MCF 10A (cell line): ENCODE measurements around the gene S100A2. TPM values are rescaled to one million over a fixed set of nuclear protein-coding genes. Genes with fewer than 3 reads are reported as not detected.
"Not testable (repeated sequence)": the region's sequence is repeated elsewhere in the genome, so short reads cannot be mapped to it uniquely, and the experiment has no call there.

Source experiments
- BruUV-seq: library from RNA; stranded (reverse); fragments of 400-500 nt; replicated peaks from 2 replicates; lab custom pipeline; 2021; lab: Mats Ljungman, UMichigan
- CTCF ChIA-PET: fragments of 300-600 bp; sonication (Branson Sonifier 250); formaldehyde crosslinking; extraction: SDS; loops from one replicate; lab custom pipeline; 2021; ENCODE audit warnings: antibody characterized with exemption, inconsistent platforms; lab: Yijun Ruan, JAX
- POLR2A ChIA-PET: fragments of 300-600, 350-650 bp; sonication (Branson Sonifier 250); formaldehyde crosslinking; extraction: SDS; loops from one replicate; lab custom pipeline; 2020; ENCODE audit warnings: antibody characterized with exemption, inconsistent platforms; lab: Yijun Ruan, JAX
- DNase-seq: peaks from one replicate; pipeline ENCODE4 v3.0.0-alpha.2; 2018; ENCODE audit not compliant: unreplicated experiment
- H3K27ac Mint-ChIP-seq: one replicate; pipeline ENCODE4 v1.8.0; 2022; ENCODE audit warnings: mild to moderate bottlenecking, low read depth, mixed read lengths; ENCODE audit not compliant: unreplicated experiment
- H3K27me3 Mint-ChIP-seq: one replicate; pipeline ENCODE4 v1.8.0; 2022; ENCODE audit warnings: mixed read lengths; ENCODE audit not compliant: insufficient read depth, unreplicated experiment
- H3K36me3 Mint-ChIP-seq: one replicate; pipeline ENCODE4 v1.8.0; 2022; ENCODE audit warnings: mild to moderate bottlenecking, moderate library complexity, mixed read lengths; ENCODE audit not compliant: insufficient read depth, unreplicated experiment
- H3K4me1 Mint-ChIP-seq: one replicate; pipeline ENCODE4 v1.8.0; 2022; ENCODE audit warnings: mixed read lengths; ENCODE audit not compliant: insufficient read depth, unreplicated experiment
- H3K4me3 Mint-ChIP-seq: one replicate; pipeline ENCODE4 v1.8.0; 2022; ENCODE audit warnings: mild to moderate bottlenecking, moderate library complexity, mixed read lengths; ENCODE audit not compliant: unreplicated experiment
- H3K9me3 Mint-ChIP-seq: one replicate; pipeline ENCODE4 v1.8.0; 2022; ENCODE audit warnings: mixed read lengths; ENCODE audit not compliant: unreplicated experiment
- CTCF ChIP-seq: fragments of 200-600 bp; IDR thresholded peaks from one replicate; pipeline ENCODE4 v1.8.0; 2022; ENCODE audit warnings: antibody characterized with exemption, mild to moderate bottlenecking; ENCODE audit not compliant: unreplicated experiment
- intact Hi-C: fragments of 100-400 bp; cut with micrococcal nuclease; formaldehyde crosslinking; loops from 2 replicates; pipeline ENCODE4 v1.14.1; 2022
- total RNA-seq: library from RNA; stranded (reverse); gene quantifications from 2 replicates; pipeline ENCODE4 v1.2.3, GENCODE V29; 2022

Gene S100A2
- total RNA-seq, 1 experiment from 2014 or later, result 5,064 TPM

- Mint-ChIP-seq H3K36me3 (peaks cover 7% of the 10 kb centered on the region), H3K4me3 (no peak overlapping the region), H3K27ac (no peak overlapping the region), H3K4me1 (peaks cover 16% of the 10 kb centered on the region), H3K27me3 (no peaks in the 10 kb centered on the region), H3K9me3 (no peaks in the 10 kb centered on the region)
- intact Hi-C loops, result no loop called here
- no peak for TF ChIP-seq CTCF
- ChIA-PET POLR2A (interaction anchor here (0.8 to 3.3 kb wide), 4 partner anchors 9 to 28 kb away, joined by 3 to 20 read pairs (median 4); partner anchors contain the start of genes S100A14 and S100A16), CTCF (interaction anchor here (0.7 to 2.4 kb wide), 6 partner anchors 9 to 235 kb away, joined by 3 to 19 read pairs (median 3); no protein-coding TSS in a partner anchor)
- no peak for DNase-seq
- BruUV-seq, result no TSS peak
Measured at GRCh38 chr1:153587314-153587713, 21.7 kb upstream of the S100A2 start.

GRCh38 chr1:153586347-153586746, 20.7 kb upstream of the S100A2 start:
- DNase-seq, result no peak
- ChIA-PET POLR2A (interaction anchor here (0.9 to 3.3 kb wide), 5 partner anchors 8 to 26 kb away, joined by 3 to 20 read pairs (median 4); partner anchors contain the start of gene S100A16), CTCF (interaction anchor here (0.7 to 2.4 kb wide), 7 partner anchors 8 to 92 kb away, joined by 3 to 19 read pairs (median 3); no protein-coding TSS in a partner anchor)
- Mint-ChIP-seq H3K4me1 (peaks cover 16% of the 10 kb centered on the region), H3K4me3 (no peak overlapping the region), H3K36me3 (peaks cover 7% of the 10 kb centered on the region), H3K27me3 (no peaks in the 10 kb centered on the region), H3K9me3 (no peaks in the 10 kb centered on the region), H3K27ac (peak overlapping the region; percentile 11)
- intact Hi-C loops, result no loop called here
- TF ChIP-seq CTCF, result no peak
- BruUV-seq, result no TSS peak

- H3K4me3 Mint-ChIP-seq, result no peak overlapping the region
- no peak for TF ChIP-seq CTCF
- POLR2A ChIA-PET, result interaction anchor here (1.1 to 3.3 kb wide), 5 partner anchors 11 to 64 kb away, joined by 3 to 20 read pairs (median 6); partner anchors contain the start of genes S100A14 and S100A16
- H3K27me3 Mint-ChIP-seq, result no peaks in the 10 kb centered on the region
- no peak overlapping the region for H3K27ac Mint-ChIP-seq
- CTCF ChIA-PET, result interaction anchor here (0.6 to 2.4 kb wide), 6 partner anchors 8 to 231 kb away, joined by 3 to 19 read pairs (median 4); partner anchors contain the start of gene S100A9
- intact Hi-C loops, result no loop called here
- DNase-seq, result no peak
- no TSS peak for BruUV-seq
- H3K36me3 Mint-ChIP-seq, result peaks cover 7% of the 10 kb centered on the region
- H3K4me1 Mint-ChIP-seq, result peaks cover 16% of the 10 kb centered on the region
- H3K9me3 Mint-ChIP-seq, result no peaks in the 10 kb centered on the region
Measured at GRCh38 chr1:153585006-153585405, 19.4 kb upstream of the S100A2 start.

GRCh38 chr1:153583976-153584375, 18.3 kb upstream of the S100A2 start:
- H3K36me3 Mint-ChIP-seq, result peaks cover 4% of the 10 kb centered on the region
- intact Hi-C loops, result no loop called here
- no peak for TF ChIP-seq CTCF
- BruUV-seq, result no TSS peak
- no peak overlapping the region for H3K27ac Mint-ChIP-seq
- H3K9me3 Mint-ChIP-seq, result no peaks in the 10 kb centered on the region
- no peaks in the 10 kb centered on the region for H3K27me3 Mint-ChIP-seq
- no peak overlapping the region for H3K4me3 Mint-ChIP-seq
- CTCF ChIA-PET, result interaction anchor here (1.3 to 1.8 kb wide), 3 partner anchors 12 to 230 kb away, joined by 4 to 8 read pairs (median 6); no protein-coding TSS in a partner anchor
- H3K4me1 Mint-ChIP-seq, result peaks cover 16% of the 10 kb centered on the region
- POLR2A ChIA-PET, result interaction anchor here (1.6 to 1.7 kb wide), 2 partner anchors 12 to 65 kb away, joined by 3 to 8 read pairs; no protein-coding TSS in a partner anchor
- no peak for DNase-seq

GRCh38 chr1:153583514-153583913, 17.9 kb upstream of the S100A2 start:
- not testable (repeated sequence) for H3K27ac Mint-ChIP-seq, BruUV-seq
- CTCF ChIA-PET, result interaction anchor here (1.3 to 1.8 kb wide), 3 partner anchors 11 to 230 kb away, joined by 4 to 8 read pairs (median 6); no protein-coding TSS in a partner anchor

GRCh38 chr1:153582836-153583235, 17.2 kb upstream of the S100A2 start:
- intact Hi-C loops, DNase-seq, H3K9me3 Mint-ChIP-seq, H3K36me3 Mint-ChIP-seq, H3K27me3 Mint-ChIP-seq, H3K4me3 Mint-ChIP-seq, POLR2A ChIA-PET, H3K27ac Mint-ChIP-seq, BruUV-seq: not testable (repeated sequence)
- peaks cover 25% of the 10 kb centered on the region for H3K4me1 Mint-ChIP-seq
- CTCF ChIA-PET, result interaction anchor here (1.5 to 1.8 kb wide), 2 partner anchors 11 to 44 kb away, joined by 6 to 8 read pairs; no protein-coding TSS in a partner anchor

More at GRCh38 chr1:153583514-153583913, 17.9 kb upstream of the S100A2 start:
- POLR2A ChIA-PET, H3K9me3 Mint-ChIP-seq, intact Hi-C loops, H3K4me3 Mint-ChIP-seq, H3K36me3 Mint-ChIP-seq, DNase-seq, H3K27me3 Mint-ChIP-seq: not testable (repeated sequence)
- H3K4me1 Mint-ChIP-seq, result peaks cover 18% of the 10 kb centered on the region
